Right lobe of liver (tissue), 6 donors: Measurements from ENCODE around the gene ALDH8A1. TPM values are rescaled to one million over a fixed set of nuclear protein-coding genes. Genes with fewer than 3 reads are reported as not detected.
"Not testable (repeated sequence)": the region's sequence is repeated elsewhere in the genome, so short reads cannot be mapped to it uniquely, and the experiment has no call there.

Source experiments
- ATAC-seq, 4 donors: fragments of 200-7000 bp; cut with Tn5 transposase; one replicate each; pipeline ENCODE4 v1.9.1; 2020; ENCODE audit warnings: mild to moderate bottlenecking in 4 of 4, moderate library complexity in 4 of 4
- DNase-seq, 3 donors: peaks; one replicate each; pipeline ENCODE4 v3.0.0-alpha.2; 2020
- H3K27ac ChIP-seq, 3 donors: fragments of 200-600 bp; one replicate each; pipeline ENCODE4 v1.8.0; 2022
- H3K27me3 ChIP-seq, 2 donors: fragments of 200-600 bp; one replicate each; pipeline ENCODE4 v1.8.0; 2022
- H3K36me3 ChIP-seq, 4 donors: fragments of 200-600 bp; sonication (generic) in 1 of 4; one replicate each; pipeline versions ENCODE4 v1.5.1 to v1.8.0; 2017 to 2022; ENCODE audit warnings: control low read depth in 1 of 4
- H3K4me1 ChIP-seq, 4 donors: fragments of 200-600 bp; sonication (generic) in 1 of 4; one replicate each; pipeline versions ENCODE4 v1.5.1 to v1.8.0; 2017 to 2022; ENCODE audit warnings: control low read depth in 1 of 4
- H3K4me3 ChIP-seq, 3 donors: fragments of 200-600 bp; one replicate each; pipeline ENCODE4 v1.8.0; 2022
- H3K9me3 ChIP-seq, 4 donors: fragments of 200-600 bp; sonication (generic) in 1 of 4; one replicate each; pipeline versions ENCODE4 v1.5.1 to v1.8.0; 2017 to 2022; ENCODE audit warnings: control low read depth in 1 of 4
- POLR2A ChIP-seq: fragments of 450-650 bp; IDR thresholded peaks from one replicate; pipeline ENCODE4 v1.6.1; 2017; ENCODE audit warnings: antibody characterized with exemption, mild to moderate bottlenecking
- WGBS: methylation state at CpG from one replicate; pipeline ENCODE4 v1.1.6; 2018; ENCODE audit warnings: low coverage, low lambda C conversion rate; ENCODE audit not compliant: insufficient coverage; ENCODE audit errors: missing lambda C conversion rate; 5-methylcytosine and 5-hydroxymethylcytosine counted together
- intact Hi-C, 2 donors: fragments of 100-400 bp; cut with DNase I; formaldehyde crosslinking; loops; one replicate each; pipeline versions ENCODE4 v1.11.2 to v1.14.1; 2022
- total RNA-seq, 6 experiments: library from RNA; depleted of rRNA in 2 of 6; stranded (reverse); fragments of >200 nt in 2 of 6; fragmentation: NEBNext Ultra II Directional in 3 of 6; extraction: Animal tissue kit (Norgen Biotek cat#: 25700) in 3 of 6; gene quantifications; one replicate each; pipeline versions ENCODE4 v1.1.0 to v1.2.4, GENCODE V29; 2016 to 2023
- TF ChIP-seq, protein P1 (sequence below), 4 donors: fragments of 200-600 bp in 3 of 4; fragments of 450-650 bp in 1 of 4; IDR thresholded peaks; one replicate each; pipeline versions ENCODE4 v1.5.1 to v1.8.0; 2016 to 2022; ENCODE audit warnings: antibody characterized with exemption in 4 of 4, mild to moderate bottlenecking in 2 of 4
- donor health status: DM: no; HTN: yes; CAD: no.
- donor health status: DM: no; HTN: no; CAD: no.
- donor health status: DM: no; HTN: no; CAD: no.
- donor health status: DM: no; HTN: yes; CAD: no.
- donor health status: DM: no; HTN: yes; CAD: no.

Gene ALDH8A1
- total RNA-seq, 6 experiments from 2014 or later: 91.4 to 175 (median 166) TPM

- Histone ChIP-seq H3K4me3 (no peak overlapping the region), H3K4me1 (peaks cover 0 to 6% (median 3%) of the 10 kb centered on the region in 4 donors), H3K27ac (no peak overlapping the region), H3K27me3 (no peaks in the 10 kb centered on the region), H3K9me3 (no peaks in the 10 kb centered on the region), H3K36me3 (no peaks in the 10 kb centered on the region)
- DNase-seq: no peak
- intact Hi-C loops: no loop called here
- TF ChIP-seq POLR2A: no peak
- TF ChIP-seq, protein P1, sequence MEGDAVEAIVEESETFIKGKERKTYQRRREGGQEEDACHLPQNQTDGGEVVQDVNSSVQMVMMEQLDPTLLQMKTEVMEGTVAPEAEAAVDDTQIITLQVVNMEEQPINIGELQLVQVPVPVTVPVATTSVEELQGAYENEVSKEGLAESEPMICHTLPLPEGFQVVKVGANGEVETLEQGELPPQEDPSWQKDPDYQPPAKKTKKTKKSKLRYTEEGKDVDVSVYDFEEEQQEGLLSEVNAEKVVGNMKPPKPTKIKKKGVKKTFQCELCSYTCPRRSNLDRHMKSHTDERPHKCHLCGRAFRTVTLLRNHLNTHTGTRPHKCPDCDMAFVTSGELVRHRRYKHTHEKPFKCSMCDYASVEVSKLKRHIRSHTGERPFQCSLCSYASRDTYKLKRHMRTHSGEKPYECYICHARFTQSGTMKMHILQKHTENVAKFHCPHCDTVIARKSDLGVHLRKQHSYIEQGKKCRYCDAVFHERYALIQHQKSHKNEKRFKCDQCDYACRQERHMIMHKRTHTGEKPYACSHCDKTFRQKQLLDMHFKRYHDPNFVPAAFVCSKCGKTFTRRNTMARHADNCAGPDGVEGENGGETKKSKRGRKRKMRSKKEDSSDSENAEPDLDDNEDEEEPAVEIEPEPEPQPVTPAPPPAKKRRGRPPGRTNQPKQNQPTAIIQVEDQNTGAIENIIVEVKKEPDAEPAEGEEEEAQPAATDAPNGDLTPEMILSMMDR (IDR thresholded peaks at IDR 0.05): no peak
- ATAC-seq: peak in 2 of 4 donors; percentile 11 to 14
- 67% methylated on average over 1 of the region's 1 CpG for WGBS
These were observed 39.3 kb downstream of the ALDH8A1 start for GRCh38 chr6:134910593-134910935.

- DNase-seq (no peak), ATAC-seq (peak; percentile 5 to 49 (median 30))
- peaks cover 0 to 6% (median 3%) of the 10 kb centered on the region in 4 donors for H3K4me1 ChIP-seq
- H3K9me3 ChIP-seq: no peaks in the 10 kb centered on the region
- intact Hi-C loops: no loop called here
- WGBS: 53% methylated on average over 9 of the region's 11 CpGs
- TF ChIP-seq, protein P1 (IDR thresholded peaks at IDR 0.05): no peak
- no peak for TF ChIP-seq POLR2A
- peak overlapping the region in 1 of 3 donors; percentile 29 for H3K27ac ChIP-seq
- H3K36me3 ChIP-seq: no peaks in the 10 kb centered on the region
- H3K4me3 ChIP-seq: no peak overlapping the region
- no peaks in the 10 kb centered on the region for H3K27me3 ChIP-seq
These were observed 40.0 kb downstream of the ALDH8A1 start for GRCh38 chr6:134909701-134910592.

DNA sequence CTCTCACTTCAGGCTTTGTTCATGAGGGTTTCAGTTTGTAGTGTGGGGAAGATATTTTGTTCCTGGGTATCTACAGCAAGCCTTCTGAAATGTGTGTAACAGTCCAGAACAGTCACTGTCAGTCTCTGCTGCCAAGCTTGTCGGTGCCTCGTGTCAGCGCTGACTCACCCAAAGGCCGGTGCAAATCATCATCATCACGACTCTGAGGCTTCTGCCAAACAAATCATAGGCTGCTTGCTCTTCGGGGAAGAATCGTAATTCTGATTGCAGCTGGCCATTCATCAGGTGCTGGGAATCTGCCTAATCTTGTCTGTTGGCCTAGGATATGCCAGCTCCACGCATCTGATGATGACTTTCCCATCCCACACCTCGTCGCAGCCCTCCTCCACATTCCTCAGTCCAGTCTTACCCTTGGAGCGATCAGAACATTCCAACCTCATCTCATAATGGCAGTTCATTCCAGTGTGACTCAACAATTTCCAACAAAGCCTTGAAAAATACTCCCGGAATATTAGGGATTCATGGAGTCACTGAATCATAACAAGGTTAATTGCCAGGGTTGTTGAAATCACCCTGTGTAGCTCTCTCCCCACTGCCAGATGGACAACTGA lies 40.9 kb downstream of the ALDH8A1 start:
- TF ChIP-seq, protein P1 (IDR thresholded peaks at IDR 0.05): no peak
- TF ChIP-seq POLR2A: no peak
- Histone ChIP-seq H3K36me3 (no peaks in the 10 kb centered on the region), H3K9me3 (no peaks in the 10 kb centered on the region), H3K4me3 (no peak overlapping the region), H3K27me3 (no peaks in the 10 kb centered on the region), H3K4me1 (peaks cover 0 to 6% (median 3%) of the 10 kb centered on the region in 4 donors), H3K27ac (peak overlapping the region; percentile 29 to 55 (median 44))
- DNase-seq (peak in 2 of 3 donors; percentile 58 to 77), ATAC-seq (peak; percentile 87 to 93 (median 90))
- intact Hi-C loops: no loop called here
- 52% methylated on average over 9 of the region's 12 CpGs for WGBS

DNA sequence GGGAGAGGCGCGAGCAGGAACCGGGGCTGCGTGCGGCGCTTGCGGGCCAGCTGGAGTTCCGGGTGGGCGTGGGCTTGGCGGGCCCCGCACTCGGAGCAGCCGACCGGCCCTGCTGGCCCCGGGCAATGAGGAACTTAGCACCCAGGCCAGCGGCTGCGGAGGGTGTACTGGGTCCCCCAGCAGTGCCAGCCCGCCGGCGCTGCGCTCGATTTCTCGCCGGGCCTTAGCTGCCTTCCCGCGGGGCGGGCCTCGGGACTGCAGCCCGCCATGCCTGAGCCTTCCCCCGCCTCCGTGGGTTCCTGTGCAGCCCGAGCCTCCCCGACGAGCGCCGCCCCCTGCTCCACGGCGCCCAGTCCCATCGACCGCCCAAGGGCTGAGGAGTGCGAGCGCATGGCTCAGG lies 45.2 kb downstream of the ALDH8A1 start:
- no CpG with 5 or more reads among the region's 42 CpGs for WGBS
- not testable (repeated sequence) for ATAC-seq, DNase-seq

GRCh38 chr6:134903448-134903847 lies 46.5 kb downstream of the ALDH8A1 start:
- no peak for DNase-seq
- no peaks in the 10 kb centered on the region for H3K9me3 ChIP-seq
- no peak overlapping the region for H3K4me3 ChIP-seq
- peak in 1 of 4 donors; percentile 18 for ATAC-seq
- H3K36me3 ChIP-seq: no peaks in the 10 kb centered on the region
- TF ChIP-seq, protein P1 (IDR thresholded peaks at IDR 0.05): no peak
- no peak for TF ChIP-seq POLR2A
- 75% methylated on average over 9 of the region's 9 CpGs for WGBS
- intact Hi-C loops: no loop called here
- H3K27me3 ChIP-seq: no peaks in the 10 kb centered on the region
- peaks cover 0 to 4% (median 2%) of the 10 kb centered on the region in 4 donors for H3K4me1 ChIP-seq
- H3K27ac ChIP-seq: no peak overlapping the region

More for the DNA sequence above, 45.2 kb downstream of the ALDH8A1 start:
- H3K27me3 ChIP-seq, H3K9me3 ChIP-seq, intact Hi-C loops, H3K27ac ChIP-seq, H3K36me3 ChIP-seq, H3K4me1 ChIP-seq, H3K4me3 ChIP-seq: not testable (repeated sequence)
